ENCODE results near the gene MLXIP. TPM values are rescaled to one million over a fixed set of nuclear protein-coding genes. Genes with fewer than 3 reads are reported as not detected.

The MLXIP gene
- total RNA-seq, 1 experiment from 2014 or later: 7.7 TPM

- DNase-seq (ENCODE audit: low read depth): no peak
Observed at GRCh38 chr12:122076743-122077495, 1.6 kb upstream of the MLXIP start.

- peak; percentile 38 for DNase-seq (ENCODE audit: low read depth)
Observed at GRCh38 chr12:122079033-122079531, 526 bp downstream of the MLXIP start.

- peak; percentile 28 for DNase-seq (ENCODE audit: low read depth)
Observed at GRCh38 chr12:122079532-122080081, 1.1 kb downstream of the MLXIP start.

- peak; percentile 93 for DNase-seq (ENCODE audit: low read depth)
Observed at GRCh38 chr12:122080149-122081082, 1.9 kb downstream of the MLXIP start.

DNA sequence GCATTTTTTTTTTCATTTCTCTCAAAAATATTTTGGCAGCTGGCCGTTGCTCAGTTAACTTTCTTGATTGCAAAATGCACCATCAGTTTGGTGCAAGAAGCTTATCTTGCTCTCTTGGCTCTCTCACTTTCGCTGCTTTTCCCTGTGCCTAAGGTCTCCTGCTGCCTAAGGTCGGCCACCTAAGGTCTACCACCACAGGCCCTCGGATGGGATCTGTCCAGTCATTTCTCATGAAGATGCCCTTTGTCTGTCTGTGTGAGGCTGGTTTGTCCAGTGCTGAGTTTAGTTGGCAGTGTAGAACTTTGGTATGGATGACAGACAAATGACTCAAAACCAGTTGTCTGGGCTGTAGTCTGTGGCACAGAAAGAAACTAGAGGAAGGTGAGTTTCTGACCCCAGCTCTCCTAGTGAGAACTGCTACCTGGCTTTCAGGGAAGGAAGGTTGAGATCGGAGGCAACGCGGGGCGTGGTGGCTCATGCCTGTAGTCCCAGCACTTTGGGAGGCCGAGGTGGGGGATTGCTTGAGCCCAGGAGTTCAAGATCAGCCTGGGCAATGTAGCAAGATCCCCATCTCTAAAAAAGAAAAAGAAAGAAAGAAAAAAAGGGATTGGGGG lies 2.6 kb downstream of the MLXIP start:
- peak; percentile 75 for DNase-seq (ENCODE audit: low read depth)

- peak; percentile 53 for DNase-seq (ENCODE audit: low read depth)
Observed at GRCh38 chr12:122081697-122082221, 3.2 kb downstream of the MLXIP start.

DNA sequence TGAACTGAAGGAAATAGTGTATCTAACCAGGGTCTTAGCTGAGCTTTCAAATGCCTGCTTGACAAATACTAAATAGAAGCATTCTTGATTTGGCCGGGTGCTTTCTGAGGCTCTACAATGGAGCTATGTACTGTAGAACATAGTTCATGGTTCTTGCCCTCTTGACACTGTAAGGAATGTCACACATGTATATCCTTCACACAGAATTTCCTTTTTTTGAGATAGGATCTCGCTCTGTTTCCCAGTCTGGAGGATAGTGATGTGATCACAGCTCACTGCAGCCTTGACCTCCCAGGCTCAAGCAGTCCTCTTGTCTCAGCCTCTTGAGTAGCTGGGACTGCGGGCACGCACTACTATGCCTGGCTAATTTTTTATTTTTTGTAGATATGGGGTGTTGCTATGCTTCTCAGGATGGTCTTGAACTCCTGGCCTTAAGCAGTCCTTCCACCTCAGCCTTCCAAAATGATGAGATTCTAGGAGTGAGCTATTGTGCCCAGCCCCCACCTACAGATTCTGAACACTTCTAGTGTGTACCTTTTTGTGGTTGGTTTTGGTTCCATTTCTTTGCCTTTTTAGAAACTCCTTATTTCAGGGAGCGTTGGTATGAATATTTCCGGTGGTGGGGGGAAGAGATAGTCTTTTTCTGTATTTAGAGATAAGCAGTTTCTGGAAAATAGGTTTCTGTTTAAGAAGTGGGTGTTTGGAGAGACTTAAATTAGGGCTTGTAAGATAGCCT lies 4.2 kb downstream of the MLXIP start:
- DNase-seq (ENCODE audit: low read depth): no peak

DNA sequence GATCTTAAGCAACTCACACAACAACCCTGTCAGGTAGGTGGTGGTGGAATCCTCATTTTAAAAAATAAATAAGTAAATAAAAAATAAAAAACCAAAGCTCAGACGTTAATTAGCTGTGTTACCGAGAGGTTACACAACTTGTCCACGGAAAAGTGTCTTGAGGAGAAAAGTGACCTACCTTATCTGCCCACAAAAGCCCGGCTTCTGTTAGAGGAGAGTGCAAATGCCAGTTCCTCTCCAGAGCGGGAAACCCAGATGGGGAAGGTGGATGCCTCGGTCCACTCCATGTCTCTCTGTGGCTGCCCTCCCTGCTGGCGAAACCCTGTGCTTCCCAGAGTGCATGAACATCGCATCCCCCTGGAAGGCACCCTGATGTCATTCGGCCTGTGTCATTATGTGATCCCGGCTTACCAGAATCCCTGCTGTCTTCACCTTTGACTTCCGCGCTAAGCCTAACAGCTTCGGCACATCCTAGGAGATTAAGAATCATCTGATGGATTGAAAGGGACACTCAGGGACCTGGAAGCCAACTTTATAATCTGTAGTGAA lies 6.4 kb downstream of the MLXIP start:
- DNase-seq (ENCODE audit: low read depth): no peak

- no peak for DNase-seq (ENCODE audit: low read depth)
Observed at GRCh38 chr12:122085591-122085990, 7.0 kb downstream of the MLXIP start.

DNA sequence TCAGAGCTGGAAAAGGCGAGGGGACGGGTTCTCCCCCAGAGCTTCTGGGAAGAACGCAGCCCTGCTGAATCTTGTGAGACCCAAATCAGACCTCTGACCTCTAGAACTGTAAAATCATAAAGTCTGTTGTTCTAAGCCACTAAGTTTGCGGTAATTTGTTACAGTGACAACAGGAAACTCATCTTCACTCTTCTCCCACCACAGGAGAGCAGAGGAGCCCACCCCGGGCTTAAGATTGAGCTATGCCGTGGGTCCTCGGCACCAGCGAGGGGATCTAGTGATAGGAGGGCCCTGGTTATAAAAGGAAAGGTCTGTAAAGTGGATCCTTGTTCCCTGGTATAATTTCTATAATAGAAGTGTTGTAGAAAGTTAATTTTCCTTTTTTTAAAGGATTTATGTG lies 7.6 kb downstream of the MLXIP start:
- no peak for DNase-seq (ENCODE audit: low read depth)

- no peak for DNase-seq (ENCODE audit: low read depth)
Observed at GRCh38 chr12:122086641-122087285, 8.2 kb downstream of the MLXIP start.

GRCh38 chr12:122087431-122088178 lies 9.0 kb downstream of the MLXIP start:
- no peak for DNase-seq (ENCODE audit: low read depth)

DNA sequence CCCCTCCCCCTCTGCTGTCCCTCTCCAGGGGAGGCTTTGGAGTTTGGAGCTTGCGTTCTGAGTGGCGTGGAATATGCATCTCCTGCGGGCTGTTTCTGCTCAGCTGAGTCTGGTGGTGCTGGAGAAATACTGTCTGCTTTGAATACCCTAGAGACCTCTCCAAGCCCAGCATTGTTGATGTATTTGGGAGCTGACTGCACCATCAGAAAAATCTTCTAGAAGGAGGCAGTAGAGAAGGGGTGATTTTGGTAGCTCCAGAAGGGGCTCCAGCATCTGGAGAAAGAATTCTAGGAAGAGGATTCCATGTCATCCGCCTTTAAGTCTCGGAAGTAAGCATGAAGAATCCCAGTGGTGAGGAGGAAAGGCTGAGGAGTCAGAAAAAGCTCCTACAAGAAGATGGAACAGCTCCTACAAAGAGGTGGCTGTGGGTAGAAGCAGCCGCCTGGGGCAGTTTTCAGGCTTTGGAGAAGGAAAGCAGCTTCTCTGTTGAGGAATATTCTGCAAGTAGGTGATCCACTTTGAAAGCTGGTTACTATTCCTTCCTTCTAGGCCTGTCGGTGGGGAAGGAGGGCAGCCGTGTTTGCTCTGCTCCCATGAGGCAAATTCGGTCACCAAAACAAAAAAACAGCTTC lies 9.7 kb downstream of the MLXIP start:
- no peak for DNase-seq (ENCODE audit: low read depth)

DNA sequence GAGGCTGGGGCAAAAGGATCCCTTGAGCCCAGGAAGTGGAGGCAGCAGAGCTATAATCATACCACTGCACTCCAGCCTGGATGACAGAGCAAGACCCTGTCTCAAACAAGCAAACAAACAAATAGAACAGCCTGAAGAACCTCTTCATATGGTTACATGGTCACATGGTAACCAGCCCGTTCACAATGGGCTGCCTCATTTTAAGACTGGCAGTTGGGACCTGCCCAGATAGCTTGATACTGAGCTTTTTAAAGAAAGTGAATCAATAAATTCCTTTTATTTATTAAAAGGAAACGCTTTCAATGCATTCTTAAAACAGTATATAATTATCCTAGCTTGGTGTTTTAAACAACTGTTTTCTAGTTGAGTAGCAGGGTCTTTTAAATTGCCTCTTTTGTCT lies 10.5 kb downstream of the MLXIP start:
- no peak for DNase-seq (ENCODE audit: low read depth)

DNA sequence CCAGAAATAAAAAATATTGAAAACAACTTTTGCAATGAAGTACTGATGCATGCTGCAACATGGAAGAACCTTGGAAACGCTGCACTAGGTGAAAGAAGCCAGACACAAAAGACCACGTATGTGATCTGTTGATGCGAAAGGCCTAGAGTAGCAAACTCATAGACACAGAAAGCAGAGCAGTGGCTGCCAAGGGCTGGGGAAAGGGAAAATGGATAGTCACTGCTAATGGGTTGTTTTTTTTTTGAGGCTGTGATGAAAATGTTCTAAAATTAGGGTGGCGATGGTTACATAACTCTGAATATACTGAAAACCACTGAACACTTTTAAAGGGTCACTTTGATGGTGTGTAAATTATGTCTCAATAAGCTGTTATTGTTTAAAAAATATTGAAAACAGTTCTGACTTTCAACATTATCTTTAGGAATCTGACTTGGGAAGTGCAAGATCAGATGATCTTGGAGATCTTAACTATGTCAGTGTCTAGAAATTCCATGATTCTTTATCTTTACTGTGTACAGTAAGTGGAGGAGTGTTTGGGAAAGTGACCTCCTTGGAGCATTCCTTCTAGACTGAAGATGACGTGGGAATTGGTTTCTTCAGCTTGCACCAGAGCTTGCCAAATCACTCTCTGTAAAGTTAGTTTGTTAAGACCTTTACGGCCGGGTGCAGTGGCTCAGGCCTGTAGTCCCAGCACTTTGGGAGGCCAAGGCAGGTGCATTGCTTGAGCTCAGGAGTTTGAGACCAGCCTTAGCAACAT lies 12.4 kb downstream of the MLXIP start:
- DNase-seq (ENCODE audit: low read depth): peak; percentile 49

DNA sequence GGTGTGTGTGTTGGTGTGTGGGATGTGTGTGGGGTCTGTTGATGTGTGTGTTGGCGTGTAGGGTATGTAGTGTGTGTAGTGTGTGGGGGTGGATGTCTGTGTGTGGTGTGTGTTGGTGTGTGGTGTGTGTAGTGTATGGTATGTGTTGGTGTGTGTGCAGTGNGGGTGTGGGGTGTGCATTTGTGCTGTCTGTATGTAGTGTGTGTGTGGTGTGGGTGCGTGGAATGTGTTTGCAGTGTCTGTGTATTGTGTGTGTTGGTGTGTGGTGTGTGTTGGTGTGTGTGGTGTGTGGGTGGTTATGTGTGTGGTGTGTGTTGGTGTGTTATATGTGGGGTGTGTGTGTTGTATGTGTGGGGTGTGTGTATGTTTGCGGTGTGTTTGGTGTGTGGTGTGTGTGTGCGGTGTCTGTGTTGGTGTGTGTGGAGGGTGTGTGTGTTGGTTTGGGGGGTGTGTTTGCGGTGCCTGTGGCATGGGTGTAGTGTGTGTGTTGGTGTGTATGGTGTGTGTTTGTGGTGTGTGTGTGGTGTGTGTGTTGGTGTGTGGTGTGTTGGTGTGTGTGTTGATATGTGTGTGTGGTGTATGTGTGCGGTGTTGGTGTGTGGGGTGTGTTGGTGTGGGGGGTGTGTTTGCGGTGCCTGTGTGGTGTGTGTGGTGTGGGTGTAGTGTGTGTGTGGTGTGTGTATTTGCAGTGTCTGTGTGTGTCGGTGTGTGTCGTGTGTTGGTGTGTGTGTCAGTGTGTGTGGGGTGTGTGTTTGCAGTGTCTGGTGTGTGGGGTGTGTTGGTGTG lies 14.7 kb downstream of the MLXIP start:
- DNase-seq (ENCODE audit: low read depth): no peak

GRCh38 chr12:122094137-122094734 lies 15.7 kb downstream of the MLXIP start:
- DNase-seq (ENCODE audit: low read depth): no peak
